Panc1 (cell line): ENCODE results near the gene MDM1. TPM values are rescaled to one million over a fixed set of nuclear protein-coding genes. Genes with fewer than 3 reads are reported as not detected.

Experiments used
- ATAC-seq: fragments of 200-7000 bp; cut with Tn5 transposase; 2 replicates; pipeline ENCODE4 v1.9.1; 2020; ENCODE audit warnings: mild to moderate bottlenecking, moderate library complexity
- BruUV-seq: library from RNA; stranded (reverse); fragments of 400-500 nt; replicated peaks from 2 replicates; lab custom pipeline; 2021; lab: Mats Ljungman, UMichigan
- CTCF ChIA-PET: fragments of 300-600 bp; sonication (Branson Sonifier 250); formaldehyde crosslinking; loops from one replicate; lab custom pipeline; 2022; ENCODE audit warnings: antibody characterized with exemption; lab: Charles Lee
- POLR2A ChIA-PET: fragments of 300-600 bp; sonication (Branson Sonifier 250); formaldehyde crosslinking; loops from one replicate; lab custom pipeline; 2022; ENCODE audit warnings: antibody characterized with exemption; lab: Charles Lee
- DNase-seq: peaks from one replicate; pipeline ENCODE4 v3.0.0-alpha.2; 2010; ENCODE audit warnings: low read depth, low spot score
- H3K27ac ChIP-seq: 2 replicates; pipeline ENCODE4 v1.5.1; 2011; ENCODE audit warnings: mild to moderate bottlenecking, low read length, inconsistent platforms
- H3K27me3 ChIP-seq: fragments of 200-500 bp; sonication (Bioruptor generic); 2 replicates; pipeline ENCODE4 v1.6.0; 2014; ENCODE audit warnings: low read length, inconsistent platforms; ENCODE audit not compliant: control insufficient read depth, insufficient read depth
- H3K36me3 ChIP-seq: fragments of 200-500 bp; sonication (Bioruptor generic); 2 replicates; pipeline ENCODE4 v1.5.1; 2014; ENCODE audit warnings: inconsistent platforms, mild to moderate bottlenecking, low read length, moderate library complexity; ENCODE audit not compliant: control insufficient read depth, insufficient read depth
- H3K4me1 ChIP-seq: 2 replicates; pipeline ENCODE4 v1.5.1; 2011; ENCODE audit warnings: inconsistent platforms, mild to moderate bottlenecking, low read length, moderate library complexity; ENCODE audit not compliant: control insufficient read depth, insufficient read depth
- H3K4me3 ChIP-seq, 2 experiments: 2 replicates each; pipeline ENCODE4 v1.5.1; 2011 to 2012; ENCODE audit warnings: low read depth in 2 of 2, low read length in 2 of 2, mild to moderate bottlenecking in 2 of 2, inconsistent platforms in 1 of 2, moderate library complexity in 1 of 2
- H3K9me3 ChIP-seq: fragments of 200-500 bp; sonication (Bioruptor generic); 2 replicates; pipeline ENCODE4 v1.5.1; 2014; ENCODE audit warnings: low read depth, mild to moderate bottlenecking, inconsistent platforms, low read length, moderate library complexity; ENCODE audit not compliant: control insufficient read depth, insufficient read depth
- POLR2AphosphoS5 ChIP-seq: IDR thresholded peaks from 2 replicates; pipeline ENCODE4 v1.6.1; 2012; ENCODE audit warnings: mild to moderate bottlenecking, low read depth, low read length, moderate library complexity
- REST ChIP-seq, 2 experiments: IDR thresholded peaks; 2 replicates each; pipeline ENCODE4 v1.6.1; 2011 to 2012; ENCODE audit warnings: low read depth in 2 of 2, control low read depth in 1 of 2, low read length in 1 of 2, mild to moderate bottlenecking in 1 of 2, moderate library complexity in 1 of 2; ENCODE audit not compliant: insufficient read depth in 1 of 2
- SIN3A ChIP-seq: IDR thresholded peaks from 2 replicates; pipeline ENCODE4 v1.6.1; 2012; ENCODE audit warnings: low read depth, mild to moderate bottlenecking, low read length, moderate library complexity, borderline replicate concordance; ENCODE audit not compliant: insufficient read depth
- TCF7L2 ChIP-seq: IDR thresholded peaks from 2 replicates; pipeline ENCODE4 v1.6.1; 2011; ENCODE audit warnings: mild to moderate bottlenecking, low read depth, low read length, inconsistent platforms
- in situ Hi-C: cut with HindIII; loops from 2 replicates; pipeline ENCODE4 v1.10.0; 2016; ENCODE audit warnings: low sequenced_read_pairs, low pct_unique_long_range_greater_than_20kb
- intact Hi-C: fragments of 100-400 bp; cut with micrococcal nuclease; formaldehyde crosslinking; loops from one replicate; pipeline ENCODE4 v1.10.0; 2022; ENCODE audit not compliant: unreplicated experiment
- total RNA-seq: library from RNA; stranded (reverse); gene quantifications from one replicate; pipeline ENCODE4 v1.2.1, GENCODE V29; 2021; ENCODE audit not compliant: unreplicated experiment
- TF ChIP-seq, protein P1 (sequence below): fragments of 450-650 bp; IDR thresholded peaks from 2 replicates; pipeline ENCODE4 v1.5.1; 2017; ENCODE audit warnings: mild to moderate bottlenecking

Gene MDM1
- total RNA-seq, 1 experiment from 2014 or later = 17.8 TPM

- intact Hi-C loops (no loop called here), in situ Hi-C loops (no loop called here)
- TF ChIP-seq, protein P1, sequence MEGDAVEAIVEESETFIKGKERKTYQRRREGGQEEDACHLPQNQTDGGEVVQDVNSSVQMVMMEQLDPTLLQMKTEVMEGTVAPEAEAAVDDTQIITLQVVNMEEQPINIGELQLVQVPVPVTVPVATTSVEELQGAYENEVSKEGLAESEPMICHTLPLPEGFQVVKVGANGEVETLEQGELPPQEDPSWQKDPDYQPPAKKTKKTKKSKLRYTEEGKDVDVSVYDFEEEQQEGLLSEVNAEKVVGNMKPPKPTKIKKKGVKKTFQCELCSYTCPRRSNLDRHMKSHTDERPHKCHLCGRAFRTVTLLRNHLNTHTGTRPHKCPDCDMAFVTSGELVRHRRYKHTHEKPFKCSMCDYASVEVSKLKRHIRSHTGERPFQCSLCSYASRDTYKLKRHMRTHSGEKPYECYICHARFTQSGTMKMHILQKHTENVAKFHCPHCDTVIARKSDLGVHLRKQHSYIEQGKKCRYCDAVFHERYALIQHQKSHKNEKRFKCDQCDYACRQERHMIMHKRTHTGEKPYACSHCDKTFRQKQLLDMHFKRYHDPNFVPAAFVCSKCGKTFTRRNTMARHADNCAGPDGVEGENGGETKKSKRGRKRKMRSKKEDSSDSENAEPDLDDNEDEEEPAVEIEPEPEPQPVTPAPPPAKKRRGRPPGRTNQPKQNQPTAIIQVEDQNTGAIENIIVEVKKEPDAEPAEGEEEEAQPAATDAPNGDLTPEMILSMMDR = no peak
- TF ChIP-seq POLR2AphosphoS5 (no peak), REST (IDR thresholded peaks at IDR 0.05; ENCODE audit: insufficient read depth in 1 of 2, low read depth in 2 of 2, low read length in 1 of 2) (no peak), TCF7L2 (no peak), SIN3A (no peak)
- Histone ChIP-seq H3K27me3 (no peaks in the 10 kb centered on the region), H3K4me1 (peaks cover 6% of the 10 kb centered on the region; the same call in 1 of the 2 replicates), H3K36me3 (no peaks in the 10 kb centered on the region), H3K4me3 (no peak overlapping the region), H3K27ac (no peak overlapping the region), H3K9me3 (no peaks in the 10 kb centered on the region)
- POLR2A ChIA-PET = no interaction called here
- DNase-seq (no peak), ATAC-seq (no peak)
- no TSS peak for BruUV-seq
- CTCF ChIA-PET = no interaction called here
These were observed 55.7 kb downstream of the MDM1 start for GRCh38 chr12:68276402-68276930.

DNA sequence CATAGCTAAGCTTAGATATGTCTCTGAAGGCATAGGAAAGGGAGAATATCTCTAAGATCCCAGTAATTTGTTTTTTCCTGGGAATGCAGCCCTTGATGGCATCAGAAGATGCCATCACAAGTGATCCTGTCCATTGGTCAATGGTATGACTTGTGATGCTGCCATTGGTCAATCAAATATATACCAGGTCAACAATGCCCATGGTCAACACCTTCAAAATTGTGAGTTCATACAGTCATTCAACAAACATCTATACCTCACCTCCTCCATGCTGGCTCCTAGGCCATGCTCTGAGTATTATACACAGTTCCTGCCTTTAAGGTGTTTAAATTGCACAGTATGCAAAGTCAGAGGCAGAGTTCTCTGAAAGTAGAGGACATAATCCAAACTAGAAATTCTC, 59.4 kb downstream of the MDM1 start:
- Histone ChIP-seq H3K4me3 (no peak overlapping the region), H3K27me3 (no peaks in the 10 kb centered on the region), H3K9me3 (no peaks in the 10 kb centered on the region), H3K36me3 (no peaks in the 10 kb centered on the region), H3K4me1 (no peaks in the 10 kb centered on the region), H3K27ac (no peak overlapping the region)
- TF ChIP-seq POLR2AphosphoS5 = no peak
- TF ChIP-seq REST (IDR thresholded peaks at IDR 0.05; ENCODE audit: insufficient read depth in 1 of 2, low read depth in 2 of 2, low read length in 1 of 2) = no peak
- TF ChIP-seq TCF7L2 = no peak
- no peak for TF ChIP-seq SIN3A
- TF ChIP-seq, protein P1 = no peak
- intact Hi-C loops (no loop called here), in situ Hi-C loops (no loop called here)
- no peak for DNase-seq
- no TSS peak for BruUV-seq
- ATAC-seq = no peak
- CTCF ChIA-PET = no interaction called here
- POLR2A ChIA-PET = no interaction called here
